B cell (primary cell): ENCODE results near the gene AGAP1.

ENCODE experiments used
- EZH2 ChIP-seq: IDR thresholded peaks from 2 replicates; pipeline ENCODE4 v1.6.1; 2012; ENCODE audit warnings: borderline replicate concordance, low read depth, mild to moderate bottlenecking, moderate library complexity, low read length; ENCODE audit not compliant: insufficient read depth, poor library complexity, severe bottlenecking
- TF ChIP-seq, protein P1 (sequence below): fragments of 200-600 bp; IDR thresholded peaks from one replicate; pipeline ENCODE4 v1.8.0; 2022; ENCODE audit warnings: antibody characterized with exemption, mild to moderate bottlenecking

- TF ChIP-seq, protein P1, sequence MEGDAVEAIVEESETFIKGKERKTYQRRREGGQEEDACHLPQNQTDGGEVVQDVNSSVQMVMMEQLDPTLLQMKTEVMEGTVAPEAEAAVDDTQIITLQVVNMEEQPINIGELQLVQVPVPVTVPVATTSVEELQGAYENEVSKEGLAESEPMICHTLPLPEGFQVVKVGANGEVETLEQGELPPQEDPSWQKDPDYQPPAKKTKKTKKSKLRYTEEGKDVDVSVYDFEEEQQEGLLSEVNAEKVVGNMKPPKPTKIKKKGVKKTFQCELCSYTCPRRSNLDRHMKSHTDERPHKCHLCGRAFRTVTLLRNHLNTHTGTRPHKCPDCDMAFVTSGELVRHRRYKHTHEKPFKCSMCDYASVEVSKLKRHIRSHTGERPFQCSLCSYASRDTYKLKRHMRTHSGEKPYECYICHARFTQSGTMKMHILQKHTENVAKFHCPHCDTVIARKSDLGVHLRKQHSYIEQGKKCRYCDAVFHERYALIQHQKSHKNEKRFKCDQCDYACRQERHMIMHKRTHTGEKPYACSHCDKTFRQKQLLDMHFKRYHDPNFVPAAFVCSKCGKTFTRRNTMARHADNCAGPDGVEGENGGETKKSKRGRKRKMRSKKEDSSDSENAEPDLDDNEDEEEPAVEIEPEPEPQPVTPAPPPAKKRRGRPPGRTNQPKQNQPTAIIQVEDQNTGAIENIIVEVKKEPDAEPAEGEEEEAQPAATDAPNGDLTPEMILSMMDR, result no peak
- no peak for TF ChIP-seq EZH2
Measured at GRCh38 chr2:235558572-235558971, 64.7 kb downstream of the AGAP1 start.
